ENCODE measurements around the gene ZDHHC9.
"Not testable (repeated sequence)": the region's sequence is repeated elsewhere in the genome, so short reads cannot be mapped to it uniquely, and the experiment has no call there.

The ZDHHC9 gene

DNA sequence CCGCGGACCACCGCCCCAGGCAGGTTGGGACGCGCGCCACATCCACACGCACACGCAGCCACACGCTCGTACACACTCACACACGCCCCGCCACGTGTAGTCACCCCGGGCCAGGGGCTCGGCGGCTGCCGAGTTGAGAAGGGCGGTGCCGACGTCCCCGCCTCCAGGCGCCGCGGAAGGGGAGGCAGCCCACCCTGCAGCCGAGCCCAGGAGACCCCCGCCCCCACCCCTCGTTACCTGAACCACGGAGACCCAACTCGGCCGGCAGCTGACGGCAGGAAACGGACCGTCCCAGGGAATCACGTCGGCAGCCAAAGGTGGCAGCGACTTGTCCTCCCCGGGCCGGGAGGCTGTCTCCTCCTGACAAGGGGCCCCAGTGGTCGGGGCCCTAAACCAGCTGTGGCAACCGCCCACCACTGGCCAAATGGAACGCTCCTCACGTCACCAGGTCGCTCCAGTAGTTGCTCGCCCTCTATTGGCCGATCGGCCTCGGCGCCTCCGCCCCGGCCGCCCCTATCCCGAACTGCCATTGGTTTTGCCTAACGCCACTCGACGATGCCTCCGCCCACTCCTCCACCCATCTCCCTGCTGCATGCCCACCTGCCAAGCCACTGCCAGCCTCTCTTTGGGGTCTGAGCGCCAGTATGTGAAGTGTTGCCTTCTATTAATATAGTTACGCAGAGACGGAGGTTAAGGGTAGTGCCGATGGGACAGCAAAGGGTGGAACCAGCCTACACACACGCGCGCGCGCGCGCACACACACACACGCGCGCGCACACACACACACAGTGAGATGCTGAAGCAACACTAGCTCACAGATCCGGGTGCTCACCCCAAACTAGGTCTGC is at the start of gene ZDHHC9:
Gene ZDHHC9, minus strand, starts transcription at position 428 of the 848 bp plus-strand sequence. CDS start 1,941 bp downstream, outside the sequence.
- DNase-seq (ENCODE audit: low read depth in 2 of 3, low spot score in 2 of 3): peak; percentile 28 to 66 (median 50)

- DNase-seq (ENCODE audit: low read depth in 2 of 3, low spot score in 2 of 3): no peak
These were observed 33.7 kb upstream of the ZDHHC9 start for GRCh38 chrX:129877401-129877800.

GRCh38 chrX:129876771-129877305 is 33.2 kb upstream of the ZDHHC9 start:
- DNase-seq (ENCODE audit: low read depth in 2 of 3, low spot score in 2 of 3): no peak

DNA sequence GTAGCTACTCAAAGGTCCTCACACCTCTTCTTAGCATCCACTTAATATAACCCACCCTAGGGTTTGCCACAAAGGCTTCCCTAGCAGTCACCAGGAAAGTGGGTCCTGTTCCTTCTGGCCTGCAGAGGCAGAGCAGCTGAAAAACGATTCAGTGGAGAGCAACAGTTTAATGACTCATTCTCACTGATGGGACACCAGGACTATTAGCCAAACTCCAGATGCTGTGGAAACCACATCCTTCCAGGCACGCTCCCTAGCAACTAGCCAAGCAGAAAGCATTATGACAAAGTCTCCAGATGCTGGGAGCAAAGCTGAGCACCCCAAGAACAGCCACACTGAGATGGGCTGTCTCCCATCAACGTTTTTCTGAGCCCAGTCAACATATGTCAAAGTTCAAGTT is 32.0 kb upstream of the ZDHHC9 start:
- DNase-seq (ENCODE audit: low read depth in 2 of 3, low spot score in 2 of 3): no peak

DNA sequence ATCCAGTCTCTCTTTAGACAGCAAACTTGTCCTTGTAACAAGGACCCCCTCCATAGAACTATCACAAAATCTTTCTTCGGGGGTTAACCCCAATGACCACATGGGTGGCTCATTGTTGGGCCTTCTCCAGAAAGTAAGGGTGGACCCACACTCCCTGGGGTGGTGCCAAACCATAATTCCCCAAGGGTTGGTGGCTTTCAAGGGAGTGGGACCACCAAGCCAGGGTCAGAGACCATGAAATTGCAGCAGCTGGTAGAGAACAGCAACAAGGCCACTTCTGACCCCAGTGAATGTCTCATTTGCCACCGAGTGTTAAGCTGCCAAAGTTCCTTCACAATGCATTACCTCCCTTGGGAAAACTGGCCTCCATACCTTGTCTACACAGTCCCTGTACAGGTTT is 28.8 kb upstream of the ZDHHC9 start:
- DNase-seq (ENCODE audit: low read depth in 2 of 3, low spot score in 2 of 3): no peak

DNA sequence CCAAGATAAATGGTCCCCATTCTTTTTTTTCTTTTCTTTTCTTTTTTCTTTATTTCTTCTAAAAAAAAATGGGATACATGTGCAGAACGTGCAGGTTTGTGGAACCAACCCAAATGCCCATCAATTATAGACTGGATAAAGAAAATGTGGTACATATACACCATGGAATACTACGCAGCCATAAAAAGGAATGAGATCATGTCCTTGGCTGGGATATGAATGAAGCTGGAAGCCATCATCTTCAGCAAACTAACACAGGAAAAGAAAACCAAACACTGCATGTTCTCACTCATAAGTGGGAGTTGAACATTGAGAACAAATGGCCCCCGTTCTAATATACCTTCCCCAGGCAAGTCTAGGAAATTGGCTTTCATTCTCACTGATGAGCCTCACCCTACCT is 22.6 kb upstream of the ZDHHC9 start:
- not testable (repeated sequence) for DNase-seq (ENCODE audit: low read depth in 2 of 3, low spot score in 2 of 3)

DNA sequence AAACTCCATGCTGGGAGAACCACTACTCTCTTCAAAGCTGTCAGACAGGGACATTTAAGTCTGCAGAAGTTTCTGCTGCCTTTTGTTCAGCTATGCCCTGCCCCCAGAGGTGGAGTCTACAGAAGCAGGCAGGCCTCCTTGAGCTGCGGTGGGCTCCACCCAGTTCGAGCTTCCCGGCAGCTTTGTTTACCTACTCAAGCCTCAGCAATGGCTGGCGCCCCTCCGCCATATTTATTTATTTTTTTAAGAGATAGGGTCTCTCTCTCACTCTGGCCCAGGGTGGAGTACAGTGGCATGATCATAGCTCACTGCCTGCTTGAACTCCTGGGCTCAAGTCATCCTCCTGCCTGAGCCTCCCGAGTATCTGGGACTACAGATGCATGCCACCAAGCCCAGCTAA is 15.4 kb upstream of the ZDHHC9 start:
- not testable (repeated sequence) for DNase-seq (ENCODE audit: low read depth in 2 of 3, low spot score in 2 of 3)

DNA sequence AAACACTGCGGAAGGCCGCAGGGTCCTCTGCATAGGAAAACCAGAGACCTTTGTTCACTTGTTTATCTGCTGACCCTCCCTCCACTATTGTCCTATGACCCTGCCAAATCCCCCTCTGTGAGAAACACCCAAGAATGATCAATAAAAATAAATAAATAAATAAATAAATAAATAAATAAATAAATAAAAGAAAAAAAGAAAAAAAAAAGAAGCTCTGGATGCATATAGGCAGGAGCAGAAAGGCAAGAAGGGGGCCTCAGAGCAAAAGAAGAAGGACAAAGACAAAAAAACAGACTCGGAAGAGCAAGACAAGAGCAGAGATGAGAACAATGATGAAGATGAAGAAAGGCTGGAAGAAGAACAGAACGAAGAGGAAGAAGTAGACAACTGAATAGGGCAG is 8.1 kb upstream of the ZDHHC9 start:
- DNase-seq (ENCODE audit: low read depth in 2 of 3, low spot score in 2 of 3): not testable (repeated sequence)

- DNase-seq (ENCODE audit: low read depth in 2 of 3, low spot score in 2 of 3): no peak
These were observed 3.0 kb upstream of the ZDHHC9 start for GRCh38 chrX:129846716-129847115.

- no peak for DNase-seq (ENCODE audit: low read depth in 2 of 3, low spot score in 2 of 3)
These were observed 2.0 kb upstream of the ZDHHC9 start for GRCh38 chrX:129845616-129846190.

DNA sequence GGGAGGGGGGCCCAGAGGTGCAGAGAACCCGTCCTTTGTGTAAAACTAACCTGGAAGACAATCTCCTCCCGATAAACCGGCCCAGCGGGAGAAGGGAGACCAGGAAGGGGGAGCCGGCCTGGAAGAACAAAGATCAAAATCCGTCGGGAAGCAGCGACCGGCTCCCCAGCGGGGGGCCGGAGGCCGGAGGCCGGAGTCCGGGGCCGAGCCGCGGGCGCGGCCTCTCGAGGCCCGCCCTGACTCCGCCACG is 552 bp downstream of the ZDHHC9 start:
- DNase-seq (ENCODE audit: low read depth in 2 of 3, low spot score in 2 of 3): no peak

GRCh38 chrX:129842510-129843208 is 1.0 kb downstream of the ZDHHC9 start:
- DNase-seq (ENCODE audit: low read depth in 2 of 3, low spot score in 2 of 3): no peak

GRCh38 chrX:129840344-129840743 is 3.3 kb downstream of the ZDHHC9 start:
- no peak for DNase-seq (ENCODE audit: low read depth in 2 of 3, low spot score in 2 of 3)

- no peak for DNase-seq (ENCODE audit: low read depth in 2 of 3, low spot score in 2 of 3)
These were observed 6.9 kb downstream of the ZDHHC9 start for GRCh38 chrX:129836827-129837226.

DNA sequence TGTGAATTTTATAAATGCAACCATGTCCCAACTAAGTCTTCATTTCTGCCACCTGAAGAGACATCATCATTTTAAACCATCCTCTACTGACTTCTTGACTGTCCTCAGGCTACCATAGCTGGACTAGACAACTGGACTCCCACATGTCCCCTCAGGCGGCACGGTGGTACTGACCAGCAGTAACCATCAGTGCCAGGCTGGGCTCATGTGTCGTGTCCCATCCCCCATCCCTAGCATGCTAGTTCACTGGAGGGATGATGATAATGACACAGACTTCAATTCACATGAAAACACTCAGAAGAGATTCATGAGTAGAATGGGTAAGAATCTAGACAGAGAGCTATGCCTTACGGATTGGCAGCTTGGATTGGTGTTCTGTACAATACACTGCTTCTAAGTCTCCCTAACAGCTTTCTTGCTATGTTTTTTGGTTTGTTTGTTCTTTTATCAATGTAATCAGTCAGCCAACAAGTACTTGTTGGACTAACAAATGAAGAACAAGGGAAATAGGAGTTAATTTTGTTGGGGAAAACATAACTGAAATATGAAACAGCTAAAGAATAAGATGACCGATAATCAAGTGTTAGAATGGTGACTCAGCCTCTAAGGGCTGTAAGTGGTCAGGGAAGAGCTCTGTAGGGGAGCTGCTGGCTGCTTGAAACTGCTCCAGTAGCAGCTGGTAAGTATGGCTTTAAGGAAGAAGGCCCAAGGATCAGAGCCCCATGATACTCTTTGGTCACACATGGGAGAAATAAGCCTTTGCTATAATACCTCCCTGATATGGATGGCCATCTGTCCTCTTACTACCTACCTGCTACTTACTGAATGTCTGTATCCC is 10.3 kb downstream of the ZDHHC9 start:
- DNase-seq (ENCODE audit: low read depth in 2 of 3, low spot score in 2 of 3): no peak

DNA sequence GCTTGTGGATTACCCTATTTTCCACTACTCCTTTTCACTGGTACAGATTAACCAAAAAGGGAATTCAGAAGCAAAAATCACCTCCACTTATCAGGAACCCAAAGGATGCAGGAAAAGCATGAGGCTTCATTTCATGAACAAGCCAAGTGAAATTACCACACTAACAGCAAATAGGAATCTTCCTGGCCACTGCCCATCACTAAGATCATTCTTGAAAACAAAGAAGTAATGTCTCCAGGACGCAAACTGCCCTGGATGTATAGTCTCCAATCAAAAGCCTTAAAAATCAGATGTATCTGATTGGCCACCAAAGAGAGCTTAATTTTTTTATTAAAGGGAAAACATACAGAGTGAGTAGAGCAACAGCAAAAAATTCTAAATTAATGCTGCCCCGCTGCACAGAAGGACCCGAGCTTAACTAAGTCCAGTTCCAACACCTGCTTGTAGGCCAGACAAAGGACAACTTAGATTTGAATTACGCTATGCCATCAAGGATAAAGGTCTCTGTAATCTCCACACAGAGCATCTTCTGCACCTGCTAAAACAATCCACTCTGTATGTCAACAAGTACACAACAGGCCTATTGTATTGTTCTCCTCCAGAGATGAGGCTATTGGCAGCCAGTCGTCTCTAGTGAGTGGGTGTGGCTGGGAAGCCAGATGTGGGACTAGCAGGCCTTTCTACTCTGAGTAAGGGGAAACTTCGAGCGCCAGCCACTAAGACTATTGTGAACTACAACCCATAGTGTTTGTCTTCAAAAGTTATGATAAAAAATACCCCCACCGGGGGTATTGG is 12.4 kb downstream of the ZDHHC9 start:
- DNase-seq (ENCODE audit: low read depth in 2 of 3, low spot score in 2 of 3): no peak

- DNase-seq (ENCODE audit: low read depth in 2 of 3, low spot score in 2 of 3): no peak
These were observed 13.2 kb downstream of the ZDHHC9 start for GRCh38 chrX:129830494-129830893.

DNA sequence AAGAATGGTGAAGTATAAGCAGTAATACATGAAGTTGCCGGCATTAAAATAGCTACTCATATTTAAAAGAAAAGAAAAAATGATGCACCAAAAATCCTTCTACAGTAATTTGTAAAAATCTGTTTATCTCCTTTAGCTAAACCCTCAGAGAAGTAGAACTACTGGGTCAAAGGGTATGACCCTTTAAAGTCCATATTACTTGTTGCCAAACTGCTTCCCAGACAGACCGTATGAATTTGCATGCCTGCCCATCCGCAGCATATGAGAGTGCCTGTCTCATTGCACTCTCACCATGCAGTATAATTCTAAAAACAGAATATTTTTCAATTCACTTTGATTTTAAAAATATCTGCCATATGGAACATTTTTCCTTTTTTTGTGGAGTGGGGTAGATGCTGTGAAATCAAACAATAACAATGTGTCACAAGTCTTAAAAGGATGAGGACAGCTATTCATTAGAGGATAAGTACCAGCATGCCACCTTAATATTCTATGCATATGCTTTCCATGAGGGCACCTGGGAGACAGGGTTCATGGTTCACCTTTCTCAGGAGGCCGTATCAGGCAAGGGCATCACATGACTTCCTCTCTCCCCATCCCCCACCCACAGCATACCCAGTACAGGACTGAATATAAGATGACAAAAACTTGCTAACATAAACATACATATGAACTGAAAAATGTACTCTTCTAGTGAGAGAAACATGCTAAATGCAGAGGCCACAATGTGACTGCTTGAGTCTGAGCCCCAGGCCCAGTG is 17.8 kb downstream of the ZDHHC9 start:
- no peak for DNase-seq (ENCODE audit: low read depth in 2 of 3, low spot score in 2 of 3)

DNA sequence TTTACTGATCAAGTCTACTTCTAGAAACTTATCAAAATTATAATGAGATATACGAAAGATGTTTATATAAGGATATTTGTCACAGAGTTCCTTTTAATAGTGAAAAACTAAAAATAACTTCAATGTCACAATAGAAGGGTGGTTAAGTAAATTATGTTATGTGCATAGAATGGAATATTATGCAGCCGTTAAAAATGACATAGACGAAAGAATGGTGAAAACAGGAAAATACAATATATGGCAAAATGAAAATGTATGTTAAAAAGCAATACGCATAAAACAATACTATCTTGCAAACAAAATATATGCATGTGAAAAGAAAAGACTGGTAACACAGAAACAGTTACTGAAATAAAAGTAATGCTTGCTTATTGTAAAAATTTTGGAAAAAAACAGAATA is 19.1 kb downstream of the ZDHHC9 start:
- no peak for DNase-seq (ENCODE audit: low read depth in 2 of 3, low spot score in 2 of 3)

DNA sequence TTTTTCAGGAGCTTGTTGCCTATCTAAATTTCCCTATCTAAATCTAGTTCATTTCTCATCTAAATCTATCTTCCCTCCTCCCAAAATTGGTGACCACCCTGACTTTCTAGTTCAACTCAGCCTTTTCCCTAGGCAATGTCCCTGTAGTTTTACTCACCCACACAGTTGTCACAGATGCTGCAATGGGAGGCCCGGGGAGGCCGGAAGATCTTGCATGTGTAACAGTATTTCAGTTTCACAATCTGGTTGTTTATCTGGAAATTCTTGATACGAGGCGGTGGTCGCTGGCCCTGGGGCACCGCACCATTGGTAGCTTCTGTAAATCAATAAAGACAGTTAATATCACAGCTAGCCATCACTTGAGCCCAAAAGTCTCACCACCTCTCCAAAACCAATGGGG is 20.2 kb downstream of the ZDHHC9 start:
- DNase-seq (ENCODE audit: low read depth in 2 of 3, low spot score in 2 of 3): no peak

Data from activated CD8-positive, alpha-beta memory T cell treated with anti-CD3 and anti-CD28 coated beads for 48 hours (primary cell).